Measurements from ENCODE around the gene ZNF442. TPM values are rescaled to one million over a fixed set of nuclear protein-coding genes. Genes with fewer than 3 reads are reported as not detected.
A peak's percentile ranks its signal among the peaks of the same experiment; 100 is the strongest.

Gene ZNF442
- total RNA-seq, 1 donor, result 1.3 TPM

DNA sequence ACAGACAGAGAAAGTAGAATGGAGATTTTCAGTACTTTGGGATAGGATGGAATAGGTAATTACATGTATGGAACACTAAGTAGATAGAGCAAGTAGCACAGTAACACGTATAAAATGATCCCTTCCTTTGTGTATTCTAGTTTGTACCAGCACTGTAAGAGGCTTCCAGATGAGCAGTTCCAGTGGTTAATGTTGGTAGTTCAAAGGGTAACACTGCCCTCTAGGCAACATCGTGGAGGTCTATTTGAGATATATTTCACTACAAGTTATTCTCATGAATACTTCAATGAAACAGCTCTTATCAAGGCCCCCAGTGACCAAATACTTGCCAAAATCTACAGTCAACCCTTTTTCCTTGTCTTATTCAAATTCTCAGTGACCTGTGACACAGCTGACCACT is 18.6 kb downstream of the ZNF442 start:
- DNase-seq (ENCODE audit: low read depth), result no peak
- no peak overlapping the region for H3K4me3 ChIP-seq (ENCODE audit: low read depth, low read length)
- TF ChIP-seq, protein P1, sequence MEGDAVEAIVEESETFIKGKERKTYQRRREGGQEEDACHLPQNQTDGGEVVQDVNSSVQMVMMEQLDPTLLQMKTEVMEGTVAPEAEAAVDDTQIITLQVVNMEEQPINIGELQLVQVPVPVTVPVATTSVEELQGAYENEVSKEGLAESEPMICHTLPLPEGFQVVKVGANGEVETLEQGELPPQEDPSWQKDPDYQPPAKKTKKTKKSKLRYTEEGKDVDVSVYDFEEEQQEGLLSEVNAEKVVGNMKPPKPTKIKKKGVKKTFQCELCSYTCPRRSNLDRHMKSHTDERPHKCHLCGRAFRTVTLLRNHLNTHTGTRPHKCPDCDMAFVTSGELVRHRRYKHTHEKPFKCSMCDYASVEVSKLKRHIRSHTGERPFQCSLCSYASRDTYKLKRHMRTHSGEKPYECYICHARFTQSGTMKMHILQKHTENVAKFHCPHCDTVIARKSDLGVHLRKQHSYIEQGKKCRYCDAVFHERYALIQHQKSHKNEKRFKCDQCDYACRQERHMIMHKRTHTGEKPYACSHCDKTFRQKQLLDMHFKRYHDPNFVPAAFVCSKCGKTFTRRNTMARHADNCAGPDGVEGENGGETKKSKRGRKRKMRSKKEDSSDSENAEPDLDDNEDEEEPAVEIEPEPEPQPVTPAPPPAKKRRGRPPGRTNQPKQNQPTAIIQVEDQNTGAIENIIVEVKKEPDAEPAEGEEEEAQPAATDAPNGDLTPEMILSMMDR (IDR thresholded peaks at IDR 0.05; ENCODE audit: insufficient read depth, low read depth, low read length), result no peak

GRCh38 chr19:12345197-12345596 is 20.3 kb downstream of the ZNF442 start:
- DNase-seq (ENCODE audit: low read depth), result no peak
- H3K4me3 ChIP-seq (ENCODE audit: low read depth, low read length), result no peak overlapping the region
- TF ChIP-seq, protein P1 (IDR thresholded peaks at IDR 0.05; ENCODE audit: insufficient read depth, low read depth, low read length), result no peak

DNA sequence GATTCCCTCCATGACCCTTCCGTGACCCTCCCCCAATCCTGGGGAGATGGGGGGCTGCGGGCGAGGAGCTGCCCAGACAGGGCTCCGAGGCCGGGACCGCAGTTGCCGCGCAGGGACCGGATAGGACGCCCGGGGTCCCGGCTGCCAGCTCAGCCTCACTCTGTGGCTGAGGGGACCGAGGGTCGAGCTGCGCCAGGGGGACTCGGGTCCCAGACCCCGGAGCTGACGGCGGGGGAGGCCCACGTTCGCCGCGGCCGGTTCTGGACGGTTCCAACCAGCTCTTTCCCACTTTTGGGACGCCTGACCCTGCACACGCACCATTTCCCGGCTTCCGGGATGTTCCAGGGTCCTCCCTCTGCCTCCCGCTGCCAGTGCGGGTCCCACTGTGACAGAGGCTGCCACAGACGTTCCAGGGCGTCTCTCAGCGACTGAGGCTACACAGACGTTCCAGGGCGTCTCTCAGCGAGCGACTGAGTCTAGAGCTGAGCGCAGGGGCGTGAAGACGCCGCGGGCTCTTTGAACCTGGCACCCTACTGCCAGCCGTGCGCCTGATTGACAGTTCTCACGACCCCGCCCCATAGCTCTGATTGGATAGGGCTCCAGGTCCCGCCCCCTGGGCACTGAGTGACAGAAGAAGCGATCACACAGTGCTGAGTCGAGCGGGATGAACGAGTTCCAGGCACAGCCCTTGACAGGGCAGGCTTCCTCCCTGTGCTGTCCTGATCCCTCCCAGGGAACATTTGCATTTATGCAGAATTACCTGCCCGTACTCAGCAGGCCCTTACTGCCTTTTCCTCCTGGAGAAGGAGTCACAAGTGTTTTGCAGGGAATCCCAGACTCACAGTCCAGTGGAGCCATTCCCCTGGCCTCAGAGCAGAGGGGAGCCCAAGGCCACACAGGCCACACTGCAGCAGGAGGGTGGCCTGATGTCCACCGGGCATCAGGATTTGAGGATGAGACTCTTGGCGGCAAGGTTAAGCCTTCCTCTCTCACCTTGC is 32.0 kb downstream of the ZNF442 start, which contains the start of gene ZNF563:
TSS of gene ZNF563 (minus strand) at position 472 of the 998 bp plus-strand sequence. CDS start at position 321, 151 bp downstream.
- peak within 1 kb of the TSS; percentile 66 for H3K4me3 ChIP-seq (ENCODE audit: low read depth, low read length)
- TF ChIP-seq, protein P1 (IDR thresholded peaks at IDR 0.05; ENCODE audit: insufficient read depth, low read depth, low read length), result no peak

DNA sequence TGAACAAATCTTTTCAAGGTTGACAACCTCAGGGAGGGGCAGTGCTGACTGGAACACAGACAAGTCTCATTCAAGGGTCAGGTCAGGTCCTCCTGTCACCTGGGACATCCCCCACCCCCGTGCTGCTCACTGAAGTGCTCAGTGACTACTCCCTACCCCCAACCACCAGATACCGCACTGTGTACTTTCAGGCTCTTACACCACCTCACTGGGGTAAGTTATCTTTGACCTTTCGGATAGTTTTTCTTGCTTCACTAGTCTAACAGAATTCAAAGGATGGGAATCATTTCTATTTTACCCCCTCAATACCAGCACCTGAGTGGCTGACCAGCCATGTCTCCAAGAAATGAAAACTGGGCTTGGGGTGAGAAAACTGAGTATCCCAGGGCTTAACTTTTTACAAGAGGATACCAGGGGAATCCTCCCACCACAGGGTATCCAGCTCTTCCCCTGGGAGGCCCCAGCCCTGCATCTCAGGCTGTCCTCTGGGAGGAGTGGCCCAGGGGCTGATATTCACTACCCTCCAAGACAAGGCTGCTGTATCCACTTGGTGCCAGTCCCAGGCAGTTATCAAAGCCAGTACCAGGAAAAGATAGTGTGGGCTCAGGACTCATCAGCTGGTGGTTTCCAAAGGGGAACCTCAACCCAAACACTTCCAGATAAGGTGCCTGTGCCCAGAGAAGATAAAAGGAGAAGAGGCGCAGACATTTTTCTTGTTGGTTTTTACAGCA is 34.1 kb downstream of the ZNF442 start:
- DNase-seq (ENCODE audit: low read depth), result no peak
- no peak overlapping the region for H3K4me3 ChIP-seq (ENCODE audit: low read depth, low read length)
- TF ChIP-seq, protein P1 (IDR thresholded peaks at IDR 0.05; ENCODE audit: insufficient read depth, low read depth, low read length), result no peak

More for the DNA sequence above, 32.0 kb downstream of the ZNF442 start, which contains the start of gene ZNF563:
- peak; percentile 80 for DNase-seq (ENCODE audit: low read depth)

DNA sequence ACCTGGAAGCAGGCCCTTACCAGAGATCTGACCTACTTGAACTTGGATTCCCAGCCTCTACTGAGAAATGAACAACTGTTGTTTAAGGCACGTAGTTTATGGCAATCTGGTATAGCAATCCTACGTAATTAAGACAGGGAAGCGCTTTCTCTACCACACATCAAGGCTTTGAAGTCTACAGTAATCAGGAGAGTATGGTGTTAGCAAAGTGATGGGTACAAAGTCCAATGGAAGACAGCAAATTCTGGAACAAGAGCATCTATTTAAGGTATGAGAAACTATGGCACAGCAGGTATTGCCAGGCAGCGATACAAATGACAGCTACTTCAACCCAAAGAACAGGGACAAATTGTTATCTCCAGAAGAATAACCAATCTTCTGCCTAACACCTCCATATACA is 35.1 kb downstream of the ZNF442 start:
- TF ChIP-seq, protein P1 (IDR thresholded peaks at IDR 0.05; ENCODE audit: insufficient read depth, low read depth, low read length), result no peak
- no peak overlapping the region for H3K4me3 ChIP-seq (ENCODE audit: low read depth, low read length)
- DNase-seq (ENCODE audit: low read depth), result no peak

- no peak for DNase-seq (ENCODE audit: low read depth)
- H3K4me3 ChIP-seq (ENCODE audit: low read depth, low read length), result no peak overlapping the region
- TF ChIP-seq, protein P1 (IDR thresholded peaks at IDR 0.05; ENCODE audit: insufficient read depth, low read depth, low read length), result no peak
Measured at GRCh38 chr19:12325690-12326089, 39.8 kb downstream of the ZNF442 start.
